AG09319 (cell line): ENCODE measurements around the gene GART.

ENCODE experiments used
- DNase-seq: peaks from one replicate; pipeline ENCODE4 v3.0.0-alpha.2; 2010; ENCODE audit warnings: low read depth; ENCODE audit errors: extremely low read depth
- CTCF ChIP-seq: IDR thresholded peaks from 2 replicates; pipeline ENCODE4 v1.5.1; 2011; ENCODE audit warnings: low read depth, mild to moderate bottlenecking, inconsistent platforms, low read length, moderate library complexity

GART gene

GRCh38 chr21:33461538-33462250 lies 80.2 kb downstream of the GART start:
- DNase-seq: no peak

GRCh38 chr21:33458861-33459260 lies 83.1 kb downstream of the GART start:
- no peak for DNase-seq
- no peak for TF ChIP-seq CTCF

More at GRCh38 chr21:33461538-33462250, 80.2 kb downstream of the GART start:
- TF ChIP-seq CTCF: no peak

GRCh38 chr21:33455686-33456446 lies 86.1 kb downstream of the GART start:
- TF ChIP-seq CTCF: no peak
- DNase-seq: no peak
